H9 (cell line): ENCODE measurements around the gene SWI5. TPM values are rescaled to one million over a fixed set of nuclear protein-coding genes. Genes with fewer than 3 reads are reported as not detected.

Experiments used
- DNase-seq: peaks from one replicate; pipeline ENCODE4 v3.0.0-alpha.2; 2017
- H2AFZ ChIP-seq: one replicate; pipeline ENCODE4 v1.6.1; 2013; ENCODE audit warnings: mild to moderate bottlenecking, low read length, control low read depth, moderate library complexity
- H2AK5ac ChIP-seq: 2 replicates; pipeline ENCODE4 v1.6.1; 2013; ENCODE audit warnings: low read length, control low read depth, mixed read lengths; ENCODE audit not compliant: insufficient read length
- H2BK120ac ChIP-seq: one replicate; pipeline ENCODE4 v1.6.1; 2013; ENCODE audit warnings: low read depth, mild to moderate bottlenecking, low read length, control low read depth, inconsistent platforms; ENCODE audit not compliant: poor library complexity, severe bottlenecking
- H2BK12ac ChIP-seq: 2 replicates; pipeline ENCODE4 v1.6.1; 2013; ENCODE audit warnings: low read length, control low read depth, mixed read lengths, low read depth; ENCODE audit not compliant: insufficient read length
- H2BK15ac ChIP-seq: 2 replicates; pipeline ENCODE4 v1.6.1; 2013; ENCODE audit warnings: low read depth, low read length, control low read depth
- H2BK20ac ChIP-seq: one replicate; pipeline ENCODE4 v1.6.1; 2013; ENCODE audit warnings: low read depth, mild to moderate bottlenecking, low read length, control low read depth, inconsistent platforms; ENCODE audit not compliant: poor library complexity, severe bottlenecking
- H2BK5ac ChIP-seq: 2 replicates; pipeline ENCODE4 v1.6.1; 2013; ENCODE audit warnings: low read length, control low read depth, mixed read lengths; ENCODE audit not compliant: insufficient read length
- H3K14ac ChIP-seq: 2 replicates; pipeline ENCODE4 v1.6.1; 2013; ENCODE audit warnings: low read length, control low read depth; ENCODE audit not compliant: insufficient read depth
- H3K18ac ChIP-seq: 2 replicates; pipeline ENCODE4 v1.6.1; 2013; ENCODE audit warnings: low read depth, mild to moderate bottlenecking, mixed read lengths, low read length, control low read depth; ENCODE audit not compliant: insufficient read length
- H3K23ac ChIP-seq: 2 replicates; pipeline ENCODE4 v1.6.1; 2013; ENCODE audit warnings: low read length, control low read depth, mixed read lengths, low read depth; ENCODE audit not compliant: insufficient read length
- H3K23me2 ChIP-seq: 2 replicates; pipeline ENCODE4 v1.6.1; 2013; ENCODE audit warnings: low read depth, mild to moderate bottlenecking, mixed read lengths, low read length, control low read depth; ENCODE audit not compliant: insufficient read length, poor library complexity, severe bottlenecking
- H3K27ac ChIP-seq: 2 replicates; pipeline ENCODE4 v1.5.1; 2013; ENCODE audit warnings: low read length, control low read depth, mixed read lengths, low read depth; ENCODE audit not compliant: insufficient read length
- H3K27me3 ChIP-seq: 2 replicates; pipeline ENCODE4 v1.6.1; 2013; ENCODE audit warnings: low read length, control low read depth, inconsistent platforms; ENCODE audit not compliant: insufficient read depth
- H3K4ac ChIP-seq: 2 replicates; pipeline ENCODE4 v1.6.1; 2013; ENCODE audit warnings: low read depth, mild to moderate bottlenecking, control low read depth, inconsistent platforms, low read length, moderate library complexity
- H3K4me1 ChIP-seq: 2 replicates; pipeline ENCODE4 v1.6.1; 2013; ENCODE audit warnings: low read length, control low read depth, inconsistent platforms; ENCODE audit not compliant: insufficient read depth
- H3K4me2 ChIP-seq: 2 replicates; pipeline ENCODE4 v1.6.1; 2013; ENCODE audit warnings: low read length, control low read depth, mixed read lengths; ENCODE audit not compliant: insufficient read length, insufficient read depth
- H3K56ac ChIP-seq: 2 replicates; pipeline ENCODE4 v1.6.1; 2013; ENCODE audit warnings: low read depth, mild to moderate bottlenecking, mixed read lengths, low read length, control low read depth; ENCODE audit not compliant: insufficient read length
- H3K79me1 ChIP-seq: 2 replicates; pipeline ENCODE4 v1.6.1; 2013; ENCODE audit warnings: low read depth, mild to moderate bottlenecking, moderate library complexity, low read length, control low read depth, inconsistent platforms; ENCODE audit not compliant: insufficient read depth, poor library complexity, severe bottlenecking
- H3K79me2 ChIP-seq: 2 replicates; pipeline ENCODE4 v1.6.1; 2013; ENCODE audit warnings: low read length, control low read depth, inconsistent platforms; ENCODE audit not compliant: insufficient read depth
- H3K9ac ChIP-seq: 2 replicates; pipeline ENCODE4 v1.6.1; 2013; ENCODE audit warnings: low read length, control low read depth, mixed read lengths; ENCODE audit not compliant: insufficient read length; ENCODE audit errors: extremely low read depth
- H3K9me3 ChIP-seq: one replicate; pipeline ENCODE4 v1.6.1; 2013; ENCODE audit warnings: low read depth, low read length, inconsistent platforms; ENCODE audit not compliant: control insufficient read depth
- H3T11ph ChIP-seq: one replicate; pipeline ENCODE4 v1.6.1; 2013; ENCODE audit warnings: mild to moderate bottlenecking, low read length, control low read depth, inconsistent platforms
- H4K20me1 ChIP-seq: one replicate; pipeline ENCODE4 v1.6.1; 2013; ENCODE audit not compliant: control insufficient read depth, insufficient read length, insufficient read depth
- H4K5ac ChIP-seq: 2 replicates; pipeline ENCODE4 v1.6.1; 2013; ENCODE audit warnings: low read depth, mild to moderate bottlenecking, mixed read lengths, low read length, control low read depth; ENCODE audit not compliant: insufficient read length
- H4K8ac ChIP-seq: replicated peaks from 2 replicates; pipeline ENCODE4 v1.6.1; 2013; ENCODE audit warnings: low read length, control low read depth, mixed read lengths, low read depth; ENCODE audit not compliant: insufficient read length
- H4K91ac ChIP-seq: 2 replicates; pipeline ENCODE4 v1.6.1; 2013; ENCODE audit warnings: low read depth, mild to moderate bottlenecking, moderate library complexity, mixed read lengths, low read length, control low read depth; ENCODE audit not compliant: insufficient read length
- H3K27ac Mint-ChIP-seq, 3 experiments: 2 replicates in 2 of 3; 3 replicates in 1 of 3; pipeline ENCODE4 v1.8.0; 2020 to 2021; ENCODE audit warnings: mixed read lengths in 3 of 3, mild to moderate bottlenecking in 1 of 3, moderate library complexity in 1 of 3
- H3K27me3 Mint-ChIP-seq: 2 replicates; pipeline ENCODE4 v1.8.0; 2021; ENCODE audit warnings: low read depth, mild to moderate bottlenecking, moderate library complexity, mixed read lengths
- H3K36me3 Mint-ChIP-seq, 3 experiments: 2 replicates in 2 of 3; 3 replicates in 1 of 3; pipeline ENCODE4 v1.8.0; 2020 to 2021; ENCODE audit warnings: low read depth in 3 of 3, mixed read lengths in 3 of 3; ENCODE audit not compliant: insufficient read depth in 1 of 3
- H3K4me1 Mint-ChIP-seq, 2 experiments: 2 replicates each; pipeline ENCODE4 v1.8.0; 2020; ENCODE audit warnings: mixed read lengths in 2 of 2
- H3K4me3 Mint-ChIP-seq, 2 experiments: 2 replicates in 1 of 2; 3 replicates in 1 of 2; pipeline ENCODE4 v1.8.0; 2020 to 2021; ENCODE audit warnings: mild to moderate bottlenecking in 2 of 2, mixed read lengths in 2 of 2, moderate library complexity in 1 of 2
- H3K9me3 Mint-ChIP-seq, 2 experiments: 2 replicates in 1 of 2; 3 replicates in 1 of 2; pipeline ENCODE4 v1.8.0; 2020; ENCODE audit warnings: mild to moderate bottlenecking in 2 of 2, mixed read lengths in 2 of 2, moderate library complexity in 1 of 2
- CTCF ChIP-seq: fragments of 200-600 bp; sonication (generic); conservative IDR thresholded peaks from 3 replicates; pipeline ENCODE4 v1.8.0; 2021; ENCODE audit warnings: antibody characterized with exemption, mild to moderate bottlenecking
- WGBS: extraction: QIAGEN DNeasy Blood & Tissue Kit; methylation state at CpG from one replicate; pipeline ENCODE4 v1.1.7; 2013; ENCODE audit warnings: missing lambda C conversion rate, low lambda C conversion rate, mixed read lengths; ENCODE audit not compliant: insufficient read length; ENCODE audit errors: extremely low coverage; 5-methylcytosine and 5-hydroxymethylcytosine counted together
- total RNA-seq: library from RNA; stranded (reverse); gene quantifications from 2 replicates; pipeline ENCODE4 v1.2.1, GENCODE V29; 2021

The SWI5 gene
- total RNA-seq, 1 experiment from 2014 or later = 25.6 TPM

DNA sequence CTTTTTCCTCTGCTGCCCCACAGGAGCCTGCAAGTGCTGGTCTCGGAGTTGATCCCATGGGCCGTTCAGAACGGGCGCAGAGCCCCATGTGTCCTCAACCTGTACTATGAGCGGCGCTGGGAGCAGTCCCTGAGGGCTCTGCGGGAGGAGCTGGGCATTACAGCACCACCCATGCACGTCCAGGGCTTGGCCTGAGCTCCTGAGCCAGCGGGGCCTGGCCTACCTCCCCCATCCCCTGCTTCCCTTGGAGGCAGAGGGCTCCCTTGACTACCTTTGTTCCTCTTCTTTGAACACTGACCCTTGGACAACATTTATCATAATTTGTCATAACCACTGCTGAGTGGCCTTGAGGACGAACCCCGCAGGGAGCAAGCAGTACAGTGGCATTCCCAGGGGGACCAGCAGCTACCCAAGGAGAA is 57.4 kb downstream of the SWI5 start:
- no peak overlapping the region for H2BK12ac ChIP-seq
- H4K5ac ChIP-seq = no peak overlapping the region
- no peak overlapping the region for H2AK5ac ChIP-seq
- no peak overlapping the region for H3T11ph ChIP-seq
- H2BK120ac ChIP-seq = no peak overlapping the region
- no peak for DNase-seq
- H3K36me3 Mint-ChIP-seq = peaks cover 0 to 13% (median 4%) of the 10 kb centered on the region in 3 experiments; a peak in 3 of 7 replicates
- H3K9me3 ChIP-seq = no peaks in the 10 kb centered on the region
- no peaks in the 10 kb centered on the region for H3K9me3 Mint-ChIP-seq
- no peaks in the 10 kb centered on the region for H3K4me1 ChIP-seq
- WGBS = no CpG with 5 or more reads among the region's 11 CpGs
- no peak overlapping the region for H3K27ac ChIP-seq
- no peaks in the 10 kb centered on the region for H3K79me2 ChIP-seq
- no peaks in the 10 kb centered on the region for H3K79me1 ChIP-seq
- H3K23me2 ChIP-seq = no peaks in the 10 kb centered on the region
- H2AFZ ChIP-seq = no peak overlapping the region
- TF ChIP-seq CTCF = no peak
- no peak overlapping the region for H3K4me3 Mint-ChIP-seq
- no peak overlapping the region for H3K14ac ChIP-seq
- no peaks in the 10 kb centered on the region for H4K20me1 ChIP-seq
- H4K8ac ChIP-seq = no peak overlapping the region
- no peak overlapping the region for H2BK5ac ChIP-seq
- H3K27me3 ChIP-seq = no peaks in the 10 kb centered on the region
- no peak overlapping the region for H3K9ac ChIP-seq
- no peak overlapping the region for H2BK20ac ChIP-seq
- no peak overlapping the region for H4K91ac ChIP-seq
- no peak overlapping the region for H2BK15ac ChIP-seq
- H3K27ac Mint-ChIP-seq = no peak overlapping the region; a peak in 1 of 7 replicates
- no peak overlapping the region for H3K18ac ChIP-seq
- no peak overlapping the region for H3K56ac ChIP-seq
- H3K4me2 ChIP-seq = no peak overlapping the region
- no peak overlapping the region for H3K23ac ChIP-seq
- no peaks in the 10 kb centered on the region for H3K27me3 Mint-ChIP-seq
- no peak overlapping the region for H3K4ac ChIP-seq
- no peaks in the 10 kb centered on the region for H3K4me1 Mint-ChIP-seq
